IMR-90 (cell line): ENCODE data around the gene TIMM13. TPM values are rescaled to one million over a fixed set of nuclear protein-coding genes. Genes with fewer than 3 reads are reported as not detected.

Experiments used
- ATAC-seq: fragments of 200-7000 bp; cut with Tn5 transposase; 2 replicates; pipeline ENCODE4 v1.9.1; 2020; ENCODE audit warnings: low read depth, mild to moderate bottlenecking, moderate library complexity
- BruUV-seq: library from RNA; stranded (reverse); fragments of 400-500 nt; replicated peaks from 2 replicates; lab custom pipeline; 2021; lab: Mats Ljungman, UMichigan
- CTCF ChIA-PET: fragments of 300-600 bp; formaldehyde crosslinking; extraction: SDS; loops from one replicate; lab custom pipeline; 2021; ENCODE audit warnings: antibody characterized with exemption; lab: Yijun Ruan, JAX
- POLR2A ChIA-PET: fragments of 300-600 bp; sonication (Branson Sonifier 250); formaldehyde crosslinking; loops from one replicate; lab custom pipeline; 2022; ENCODE audit warnings: antibody characterized with exemption; ENCODE audit not compliant: unreplicated experiment; lab: Charles Lee
- DNase-seq: peaks from one replicate; pipeline ENCODE4 v3.0.0; 2013
- H2AFZ ChIP-seq: replicated peaks from 2 replicates; pipeline ENCODE3; 2013; ENCODE audit warnings: low read length, mild to moderate bottlenecking; ENCODE audit not compliant: poor library complexity
- H2AK5ac ChIP-seq: 2 replicates; pipeline ENCODE4 v1.6.1; 2013; ENCODE audit warnings: low read depth, low read length, inconsistent platforms
- H2AK9ac ChIP-seq: replicated peaks from 2 replicates; pipeline ENCODE3; 2013; ENCODE audit warnings: mild to moderate bottlenecking, low read depth, low read length, moderate library complexity; ENCODE audit not compliant: poor library complexity
- H2BK120ac ChIP-seq: 2 replicates; pipeline ENCODE4 v1.6.1; 2013; ENCODE audit warnings: low read depth, low read length, inconsistent platforms
- H2BK15ac ChIP-seq: 3 replicates; pipeline ENCODE4 v1.6.1; 2013; ENCODE audit warnings: low read depth, low read length, inconsistent platforms
- H2BK20ac ChIP-seq: 2 replicates; pipeline ENCODE4 v1.6.1; 2013; ENCODE audit warnings: low read depth, mild to moderate bottlenecking, inconsistent platforms, low read length, moderate library complexity
- H2BK5ac ChIP-seq: 2 replicates; pipeline ENCODE4 v1.6.1; 2013; ENCODE audit warnings: mild to moderate bottlenecking, low read depth, low read length, inconsistent platforms; ENCODE audit not compliant: poor library complexity, severe bottlenecking
- H3K14ac ChIP-seq: replicated peaks from 2 replicates; pipeline ENCODE4 v1.6.1; 2013; ENCODE audit warnings: low read depth, low read length, inconsistent platforms
- H3K18ac ChIP-seq: 2 replicates; pipeline ENCODE4 v1.6.1; 2013; ENCODE audit warnings: low read depth, low read length, control low read depth
- H3K23ac ChIP-seq: 2 replicates; pipeline ENCODE4 v1.6.1; 2013; ENCODE audit warnings: low read depth, low read length, inconsistent platforms
- H3K27ac ChIP-seq: 2 replicates; pipeline ENCODE4 v1.5.1; 2013; ENCODE audit warnings: mild to moderate bottlenecking, control low read depth, low read length; ENCODE audit not compliant: insufficient read depth
- H3K27me3 ChIP-seq: 2 replicates; pipeline ENCODE4 v1.6.1; 2013; ENCODE audit warnings: low read length; ENCODE audit not compliant: control insufficient read depth, insufficient read depth
- H3K36me3 ChIP-seq: 2 replicates; pipeline ENCODE4 v1.6.1; 2013; ENCODE audit warnings: low read length, mixed read lengths; ENCODE audit not compliant: control insufficient read depth, insufficient read depth
- H3K4ac ChIP-seq: 2 replicates; pipeline ENCODE4 v1.6.1; 2013; ENCODE audit warnings: low read depth, low read length, inconsistent platforms
- H3K4me1 ChIP-seq: 2 replicates; pipeline ENCODE4 v1.6.1; 2013; ENCODE audit warnings: low read length, mixed read lengths; ENCODE audit not compliant: control insufficient read depth, insufficient read depth
- H3K4me2 ChIP-seq: 2 replicates; pipeline ENCODE4 v1.6.1; 2013; ENCODE audit warnings: low read depth, mild to moderate bottlenecking, control low read depth, low read length, moderate library complexity
- H3K4me3 ChIP-seq: 2 replicates; pipeline ENCODE4 v1.5.1; 2013; ENCODE audit warnings: low read depth, mild to moderate bottlenecking, control low read depth, low read length, moderate library complexity; ENCODE audit not compliant: insufficient read depth
- H3K56ac ChIP-seq: 2 replicates; pipeline ENCODE4 v1.6.1; 2013; ENCODE audit warnings: low read length, inconsistent platforms; ENCODE audit not compliant: insufficient read depth; ENCODE audit errors: extremely low read depth
- H3K79me1 ChIP-seq, 2 experiments: 2 replicates each; pipeline ENCODE4 v1.6.1; 2013; ENCODE audit warnings: low read length in 2 of 2, inconsistent platforms in 1 of 2, low read depth in 1 of 2
- H3K9ac ChIP-seq: 2 replicates; pipeline ENCODE4 v1.6.1; 2013; ENCODE audit warnings: low read depth, low read length, control low read depth
- H3K9me1 ChIP-seq: 2 replicates; pipeline ENCODE4 v1.6.1; 2013; ENCODE audit warnings: low read length, inconsistent platforms; ENCODE audit not compliant: insufficient read depth
- H3K9me3 ChIP-seq: 2 replicates; pipeline ENCODE4 v1.6.1; 2013; ENCODE audit warnings: low read length; ENCODE audit not compliant: control insufficient read depth, insufficient read depth
- H4K20me1 ChIP-seq: 2 replicates; pipeline ENCODE4 v1.6.1; 2013; ENCODE audit warnings: low read length, inconsistent platforms; ENCODE audit not compliant: insufficient read depth
- H4K5ac ChIP-seq: 2 replicates; pipeline ENCODE4 v1.6.1; 2013; ENCODE audit warnings: mild to moderate bottlenecking, low read depth, low read length, control low read depth
- H4K8ac ChIP-seq, 2 experiments: 2 replicates each; pipeline ENCODE4 v1.6.1; 2013; ENCODE audit warnings: low read depth in 2 of 2, low read length in 2 of 2, control low read depth in 1 of 2, inconsistent platforms in 1 of 2
- H4K91ac ChIP-seq: 2 replicates; pipeline ENCODE4 v1.6.1; 2013; ENCODE audit warnings: low read depth, low read length, inconsistent platforms; ENCODE audit not compliant: insufficient read depth
- BHLHE40 ChIP-seq: fragments of 150-350 bp; IDR thresholded peaks from 2 replicates; pipeline ENCODE4 v1.6.1; 2016; ENCODE audit warnings: mild to moderate bottlenecking, low read depth, low read length
- CEBPB ChIP-seq: IDR thresholded peaks from 2 replicates; pipeline ENCODE4 v1.6.1; 2012; ENCODE audit warnings: low read depth, low read length, improper control_type of control experiment
- CHD1 ChIP-seq: IDR thresholded peaks from 2 replicates; pipeline ENCODE4 v1.6.1; 2012; ENCODE audit warnings: low read depth, low read length, improper control_type of control experiment
- FOS ChIP-seq: fragments of 150-350 bp; IDR thresholded peaks from 2 replicates; pipeline ENCODE4 v1.6.1; 2016; ENCODE audit warnings: low read depth, low read length
- MAFK ChIP-seq: IDR thresholded peaks from 2 replicates; pipeline ENCODE4 v1.6.1; 2012; ENCODE audit warnings: low read depth, low read length, improper control_type of control experiment
- MAZ ChIP-seq: IDR thresholded peaks from 2 replicates; pipeline ENCODE4 v1.6.1; 2012; ENCODE audit warnings: low read depth, mild to moderate bottlenecking, low read length, improper control_type of control experiment, moderate library complexity, borderline replicate concordance
- MXI1 ChIP-seq: IDR thresholded peaks from 2 replicates; pipeline ENCODE4 v1.6.1; 2012; ENCODE audit warnings: low read depth, mild to moderate bottlenecking, low read length, moderate library complexity, borderline replicate concordance
- NFE2L2 ChIP-seq: fragments of 150-350 bp; IDR thresholded peaks from 2 replicates; pipeline ENCODE4 v1.6.1; 2016; ENCODE audit warnings: low read depth, mild to moderate bottlenecking, low read length
- POLR2A ChIP-seq: IDR thresholded peaks from 2 replicates; pipeline ENCODE4 v1.6.1; 2012; ENCODE audit warnings: mild to moderate bottlenecking, low read depth, low read length
- RAD21 ChIP-seq: IDR thresholded peaks from 2 replicates; pipeline ENCODE4 v1.6.1; 2012; ENCODE audit warnings: low read length, improper control_type of control experiment
- RCOR1 ChIP-seq: IDR thresholded peaks from 2 replicates; pipeline ENCODE4 v1.6.1; 2012; ENCODE audit warnings: mild to moderate bottlenecking, low read length, improper control_type of control experiment; ENCODE audit not compliant: insufficient replicate concordance
- RFX5 ChIP-seq: IDR thresholded peaks from 2 replicates; pipeline ENCODE4 v1.8.0; 2012; ENCODE audit warnings: low read depth, mild to moderate bottlenecking, low read length, moderate library complexity
- SMC3 ChIP-seq: fragments of 150-350 bp; IDR thresholded peaks from 2 replicates; pipeline ENCODE4 v1.6.1; 2016; ENCODE audit warnings: low read depth, mild to moderate bottlenecking, antibody characterized with exemption, low read length, moderate library complexity
- WGBS, 2 experiments: methylation state at CpG; one replicate each; pipeline versions ENCODE4 v1.1.5 to v1.1.7; 2013; ENCODE audit warnings: missing lambda C conversion rate in 2 of 2; ENCODE audit not compliant: insufficient read length in 1 of 2; ENCODE audit errors: extremely low coverage in 2 of 2; 5-methylcytosine and 5-hydroxymethylcytosine counted together
- dilution Hi-C: fragments of 300-500 bp; cut with HindIII; formaldehyde crosslinking; loops from one replicate; pipeline ENCODE4 v1.14.3; 2018; ENCODE audit warnings: low sequenced_read_pairs; ENCODE audit not compliant: unreplicated experiment
- in situ Hi-C: fragments of 300-500 bp; cut with MboI; formaldehyde crosslinking; loops from 3 replicates; pipeline ENCODE4 v1.14.3; 2019; ENCODE audit warnings: low sequenced_read_pairs, inconsistent platforms, mixed read lengths
- intact Hi-C: fragments of 100-400 bp; cut with micrococcal nuclease; formaldehyde crosslinking; loops from 2 replicates; pipeline ENCODE4 v1.10.0; 2022
- polyA plus RNA-seq, 3 experiments: library from polyadenylated mRNA; depleted of rRNA; stranded (reverse); fragments of >200 nt; gene quantifications; 2 replicates each; pipeline ENCODE4 v1.2.3, GENCODE V29; 2012; ENCODE audit warnings: low replicate concordance in 1 of 3
- total RNA-seq: library from RNA; depleted of rRNA; stranded (reverse); fragments of >200 nt; gene quantifications from 2 replicates; pipeline ENCODE4 v1.2.3, GENCODE V29; 2012
- TF ChIP-seq, protein P1 (sequence below): fragments of 150-350 bp; IDR thresholded peaks from 2 replicates; pipeline ENCODE4 v1.6.1; 2016; ENCODE audit warnings: low read depth, mild to moderate bottlenecking, low read length, moderate library complexity, borderline replicate concordance
- TF ChIP-seq, protein P2 (sequence below): fragments of 150-350 bp; IDR thresholded peaks from 2 replicates; pipeline ENCODE4 v1.6.1; 2017; ENCODE audit warnings: mild to moderate bottlenecking, antibody characterized with exemption, low read length, low read depth
- TF ChIP-seq, protein P3 (sequence below): conservative IDR thresholded peaks from 2 replicates; pipeline ENCODE4 v1.5.1; 2012; ENCODE audit warnings: mild to moderate bottlenecking, low read depth, low read length, improper control_type of control experiment

Gene TIMM13
- total and polyA plus RNA-seq, 2 of the 4 experiments (the other 2 are of a cell fraction): 21.0 to 62.3 TPM

DNA sequence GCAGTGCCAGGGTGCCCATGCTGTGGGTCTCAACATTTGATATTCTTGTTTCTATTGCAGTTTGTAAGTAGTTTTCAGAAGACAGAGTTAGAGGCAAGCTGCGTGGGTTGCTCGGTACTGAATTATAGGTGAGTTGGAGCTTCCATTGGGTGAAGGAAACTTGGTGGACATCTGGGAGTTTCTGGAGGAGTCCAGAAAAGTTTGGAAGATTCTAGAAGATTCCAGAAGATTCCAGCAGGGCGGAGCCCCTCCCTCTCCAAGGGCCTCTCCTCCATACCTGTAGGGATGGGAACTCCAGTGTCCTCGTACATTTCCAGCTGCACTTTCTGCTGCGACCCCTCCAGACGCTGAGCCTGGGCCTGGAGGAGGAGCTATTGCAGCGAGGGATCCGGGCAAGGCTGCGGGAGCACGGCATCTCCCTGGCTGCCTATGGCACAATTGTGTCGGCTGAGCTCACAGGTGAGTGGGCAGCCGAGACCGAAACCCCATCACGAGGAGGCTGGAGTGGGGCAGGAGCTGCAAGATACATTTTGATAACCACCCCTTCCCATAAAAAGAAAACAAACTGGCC lies 28.6 kb downstream of the TIMM13 start:
- Histone ChIP-seq H3K4me3 (no peak overlapping the region), H3K27me3 (no peaks in the 10 kb centered on the region), H3K79me1 (no peaks in the 10 kb centered on the region), H3K4ac (no peak overlapping the region), H2AFZ (peak overlapping the region; percentile 12), H3K4me2 (no peak overlapping the region), H4K91ac (no peak overlapping the region), H4K5ac (no peak overlapping the region), H2BK5ac (no peak overlapping the region), H2BK15ac (no peak overlapping the region), H3K9ac (no peak overlapping the region), H3K14ac (no peak overlapping the region), H3K4me1 (no peaks in the 10 kb centered on the region), H3K36me3 (no peaks in the 10 kb centered on the region), H2BK20ac (no peak overlapping the region), H4K8ac (no peak overlapping the region), H3K9me1 (no peaks in the 10 kb centered on the region), H3K18ac (no peak overlapping the region), H3K56ac (no peak overlapping the region), H3K27ac (no peak overlapping the region), H3K23ac (no peak overlapping the region), H2AK9ac (no peak overlapping the region), H4K20me1 (no peaks in the 10 kb centered on the region), H2BK120ac (no peak overlapping the region), H3K9me3 (no peaks in the 10 kb centered on the region), H2AK5ac (no peak overlapping the region)
- in situ Hi-C loops: loop anchor here (10.0 kb wide), 1 partner anchor 244 kb away; the partner anchor contains the start of gene AP3D1
- ATAC-seq (no peak), DNase-seq (no peak)
- BruUV-seq: no TSS peak
- TF ChIP-seq, protein P1, sequence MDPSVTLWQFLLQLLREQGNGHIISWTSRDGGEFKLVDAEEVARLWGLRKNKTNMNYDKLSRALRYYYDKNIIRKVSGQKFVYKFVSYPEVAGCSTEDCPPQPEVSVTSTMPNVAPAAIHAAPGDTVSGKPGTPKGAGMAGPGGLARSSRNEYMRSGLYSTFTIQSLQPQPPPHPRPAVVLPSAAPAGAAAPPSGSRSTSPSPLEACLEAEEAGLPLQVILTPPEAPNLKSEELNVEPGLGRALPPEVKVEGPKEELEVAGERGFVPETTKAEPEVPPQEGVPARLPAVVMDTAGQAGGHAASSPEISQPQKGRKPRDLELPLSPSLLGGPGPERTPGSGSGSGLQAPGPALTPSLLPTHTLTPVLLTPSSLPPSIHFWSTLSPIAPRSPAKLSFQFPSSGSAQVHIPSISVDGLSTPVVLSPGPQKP: no peak
- TF ChIP-seq FOS (no peak), POLR2A (no peak), SMC3 (no peak), NFE2L2 (no peak), MAZ (no peak), RAD21 (no peak), BHLHE40 (no peak), CHD1 (no peak), RCOR1 (no peak), RFX5 (no peak), MXI1 (no peak), CEBPB (no peak), MAFK (no peak)
- TF ChIP-seq, protein P2, sequence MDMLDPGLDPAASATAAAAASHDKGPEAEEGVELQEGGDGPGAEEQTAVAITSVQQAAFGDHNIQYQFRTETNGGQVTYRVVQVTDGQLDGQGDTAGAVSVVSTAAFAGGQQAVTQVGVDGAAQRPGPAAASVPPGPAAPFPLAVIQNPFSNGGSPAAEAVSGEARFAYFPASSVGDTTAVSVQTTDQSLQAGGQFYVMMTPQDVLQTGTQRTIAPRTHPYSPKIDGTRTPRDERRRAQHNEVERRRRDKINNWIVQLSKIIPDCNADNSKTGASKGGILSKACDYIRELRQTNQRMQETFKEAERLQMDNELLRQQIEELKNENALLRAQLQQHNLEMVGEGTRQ: no peak
- TF ChIP-seq, protein P3, sequence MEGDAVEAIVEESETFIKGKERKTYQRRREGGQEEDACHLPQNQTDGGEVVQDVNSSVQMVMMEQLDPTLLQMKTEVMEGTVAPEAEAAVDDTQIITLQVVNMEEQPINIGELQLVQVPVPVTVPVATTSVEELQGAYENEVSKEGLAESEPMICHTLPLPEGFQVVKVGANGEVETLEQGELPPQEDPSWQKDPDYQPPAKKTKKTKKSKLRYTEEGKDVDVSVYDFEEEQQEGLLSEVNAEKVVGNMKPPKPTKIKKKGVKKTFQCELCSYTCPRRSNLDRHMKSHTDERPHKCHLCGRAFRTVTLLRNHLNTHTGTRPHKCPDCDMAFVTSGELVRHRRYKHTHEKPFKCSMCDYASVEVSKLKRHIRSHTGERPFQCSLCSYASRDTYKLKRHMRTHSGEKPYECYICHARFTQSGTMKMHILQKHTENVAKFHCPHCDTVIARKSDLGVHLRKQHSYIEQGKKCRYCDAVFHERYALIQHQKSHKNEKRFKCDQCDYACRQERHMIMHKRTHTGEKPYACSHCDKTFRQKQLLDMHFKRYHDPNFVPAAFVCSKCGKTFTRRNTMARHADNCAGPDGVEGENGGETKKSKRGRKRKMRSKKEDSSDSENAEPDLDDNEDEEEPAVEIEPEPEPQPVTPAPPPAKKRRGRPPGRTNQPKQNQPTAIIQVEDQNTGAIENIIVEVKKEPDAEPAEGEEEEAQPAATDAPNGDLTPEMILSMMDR: no peak
- dilution Hi-C loops: no loop called here
- intact Hi-C loops: no loop called here
- ChIA-PET POLR2A (no interaction called here), CTCF (interaction anchor here (1.1 kb wide), 1 partner anchor 8 kb away, joined by 4 read pairs; no protein-coding TSS in a partner anchor)
- no CpG with 5 or more reads among the region's 14 CpGs for WGBS, 2 experiments
